GM10847 (cell line): ENCODE measurements around the gene TNKS1BP1.

Experiments
- POLR2A ChIP-seq: IDR thresholded peaks from 2 replicates; pipeline ENCODE4 v1.6.1; 2011; ENCODE audit not compliant: insufficient read length; ENCODE audit errors: extremely low read depth

The TNKS1BP1 gene

GRCh38 chr11:57276169-57276970 is 48.4 kb downstream of the TNKS1BP1 start:
- no peak for TF ChIP-seq POLR2A

DNA sequence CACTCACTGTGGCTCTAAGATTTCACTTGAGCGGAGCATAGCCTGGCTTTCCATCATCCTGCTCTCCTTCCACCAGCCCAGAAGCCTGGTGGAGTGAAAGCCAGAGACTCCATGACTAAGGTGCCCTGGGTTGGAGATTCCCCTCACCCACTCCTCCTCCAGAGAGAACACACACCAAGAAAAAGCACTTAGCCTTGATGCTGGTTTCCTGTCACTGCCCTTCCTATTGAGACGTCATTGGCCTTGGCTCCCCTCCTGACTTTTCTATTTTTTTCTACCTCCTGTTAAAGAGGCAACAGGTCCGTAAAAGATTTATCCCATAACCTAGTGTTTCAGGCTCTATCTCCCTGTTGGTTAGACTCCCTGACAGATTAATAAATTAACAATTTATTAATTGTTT is 49.2 kb downstream of the TNKS1BP1 start:
- TF ChIP-seq POLR2A: no peak

DNA sequence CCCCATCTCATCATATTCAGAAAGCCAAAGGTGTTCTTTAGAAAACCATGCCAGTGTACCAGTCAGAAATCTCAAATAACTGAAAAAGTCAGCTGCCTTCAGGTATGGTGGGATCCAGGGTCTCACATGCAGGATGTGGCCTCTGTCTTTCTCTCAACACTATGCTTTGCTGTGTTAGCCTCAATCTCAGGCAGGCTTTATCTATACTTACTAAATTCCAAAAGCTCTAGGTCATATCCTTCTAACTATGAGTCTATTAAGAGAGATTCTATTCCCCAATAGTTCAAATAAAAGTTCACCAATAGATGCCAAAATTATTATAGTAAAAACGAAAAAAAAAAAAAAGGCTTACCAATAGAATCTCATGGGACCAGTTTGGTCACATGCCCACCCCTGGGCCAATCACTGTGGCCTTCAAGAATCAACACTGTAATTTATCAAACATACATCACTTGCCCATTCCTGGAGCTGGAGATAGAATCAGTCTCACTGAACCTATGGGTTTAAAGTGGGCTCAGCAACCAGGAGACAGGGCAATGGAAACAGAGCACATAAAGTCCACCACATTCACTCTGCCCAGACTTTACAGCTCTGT is 49.8 kb downstream of the TNKS1BP1 start:
- TF ChIP-seq POLR2A: no peak

GRCh38 chr11:57273448-57274058 is 51.2 kb downstream of the TNKS1BP1 start:
- no peak for TF ChIP-seq POLR2A

DNA sequence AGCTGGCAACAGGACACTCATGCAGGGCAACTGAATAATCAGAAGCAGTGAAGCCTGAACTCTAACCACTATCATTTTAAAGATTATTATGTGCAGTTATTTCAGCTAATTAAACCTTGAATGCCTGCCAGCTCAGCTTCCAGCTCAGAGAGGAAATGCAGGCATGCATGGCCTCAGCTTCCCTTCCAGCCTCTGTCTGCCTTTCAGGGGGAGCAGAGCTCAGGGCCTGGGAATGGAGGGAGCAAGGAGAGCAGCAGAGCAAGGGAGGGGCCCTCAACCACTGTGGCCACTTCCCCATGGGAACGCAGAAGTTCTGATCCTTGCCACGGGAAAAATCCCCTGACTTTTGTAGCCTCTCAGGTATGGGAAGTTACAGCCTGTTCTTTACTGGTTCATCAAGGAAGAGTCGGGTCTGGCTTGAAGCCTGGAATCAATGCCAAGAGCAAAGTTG is 55.2 kb downstream of the TNKS1BP1 start:
- TF ChIP-seq POLR2A: no peak

DNA sequence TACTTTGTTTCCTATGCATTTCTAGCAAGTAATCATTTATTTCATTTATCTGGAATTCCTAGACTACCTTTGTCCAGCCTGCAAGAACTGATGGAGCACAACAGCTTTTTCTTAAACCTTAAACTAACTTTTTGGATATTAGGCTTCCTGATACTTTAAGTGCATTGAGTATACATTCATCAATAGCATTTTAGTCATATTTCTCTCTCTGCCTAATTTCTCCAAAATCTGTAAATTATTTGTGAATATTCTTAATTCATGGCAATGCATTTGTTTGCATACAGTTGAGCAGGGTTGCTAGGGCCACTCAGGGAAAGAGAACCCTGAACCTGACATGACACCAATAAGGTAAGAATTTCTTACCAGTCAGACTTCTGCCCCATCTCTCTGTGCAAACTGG is 58.6 kb downstream of the TNKS1BP1 start:
- TF ChIP-seq POLR2A: no peak

DNA sequence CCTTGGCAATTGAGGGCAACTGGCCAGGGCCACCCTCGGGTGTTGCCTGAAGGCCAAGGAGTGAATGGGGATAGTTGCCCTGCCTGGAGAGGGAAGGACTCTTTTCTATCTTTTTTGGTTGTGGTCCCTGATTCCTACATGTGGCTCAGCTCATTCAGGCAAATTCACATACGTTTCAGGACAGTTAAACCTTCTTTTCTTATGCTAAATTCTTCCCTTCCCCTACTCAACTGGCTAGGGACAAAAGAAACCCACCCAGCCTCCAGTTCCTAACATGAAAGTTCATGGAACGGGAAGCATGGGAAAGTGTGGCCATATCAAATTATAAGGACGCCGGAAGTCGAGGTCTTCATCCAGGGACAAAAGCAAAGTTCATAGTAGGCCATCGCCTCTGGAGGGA is 61.4 kb downstream of the TNKS1BP1 start:
- no peak for TF ChIP-seq POLR2A

DNA sequence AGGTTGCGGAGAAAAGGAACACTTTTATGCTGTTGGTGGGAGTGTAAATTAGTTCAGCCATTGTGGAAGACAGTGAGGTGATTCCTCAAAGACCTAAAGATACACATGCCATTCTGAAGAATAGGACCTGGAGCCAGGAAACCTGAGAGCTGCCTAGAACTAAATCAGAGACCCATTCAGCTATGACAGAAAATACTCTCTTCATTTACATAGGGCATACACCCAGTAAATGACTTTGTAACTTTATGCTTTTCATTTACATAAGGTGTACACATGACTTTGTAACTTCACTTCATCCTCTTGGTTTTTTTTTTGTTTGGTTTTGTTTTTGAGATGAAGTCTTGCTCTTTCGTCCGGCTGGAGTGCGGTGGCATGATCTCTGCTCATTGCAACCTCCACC is 62.6 kb downstream of the TNKS1BP1 start:
- TF ChIP-seq POLR2A: no peak

DNA sequence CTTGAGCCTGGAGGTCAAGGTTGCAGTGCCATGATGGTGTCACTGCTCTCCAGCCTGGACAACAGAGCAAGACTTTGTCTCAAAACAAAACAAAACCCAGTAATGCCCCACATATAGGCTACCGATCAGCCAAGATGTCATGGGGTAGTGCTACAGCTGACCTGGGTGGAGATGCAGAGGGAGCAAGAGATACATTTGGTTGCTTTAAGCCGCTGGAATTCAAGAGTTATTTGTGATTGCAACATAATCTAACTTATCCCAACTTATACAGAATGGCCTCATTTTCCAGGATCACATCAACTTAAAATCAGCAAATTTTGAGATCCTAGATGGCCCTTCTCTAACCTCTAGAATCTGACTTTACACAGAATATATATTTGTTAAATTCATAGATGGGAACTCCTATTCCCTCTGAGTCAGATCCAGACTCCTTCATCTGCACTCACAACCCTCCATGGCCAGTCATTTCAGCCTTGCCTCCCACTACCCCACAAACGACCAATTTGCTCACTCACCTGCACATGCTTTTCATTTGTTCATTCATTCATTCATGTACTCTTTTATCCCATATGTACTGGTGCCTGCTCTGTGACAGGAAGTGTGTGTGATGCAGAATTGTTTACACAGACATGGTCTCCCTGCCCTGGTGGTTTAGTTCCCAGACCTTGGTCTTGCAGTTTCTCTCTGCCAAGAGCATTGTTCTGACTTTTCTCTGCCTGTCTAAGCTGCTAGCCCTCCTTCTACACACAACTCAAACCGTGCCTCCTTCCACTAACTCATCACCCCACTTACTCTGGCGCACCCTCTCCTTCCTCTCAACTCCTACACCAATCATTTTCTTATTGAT is 63.6 kb downstream of the TNKS1BP1 start:
- TF ChIP-seq POLR2A: no peak

DNA sequence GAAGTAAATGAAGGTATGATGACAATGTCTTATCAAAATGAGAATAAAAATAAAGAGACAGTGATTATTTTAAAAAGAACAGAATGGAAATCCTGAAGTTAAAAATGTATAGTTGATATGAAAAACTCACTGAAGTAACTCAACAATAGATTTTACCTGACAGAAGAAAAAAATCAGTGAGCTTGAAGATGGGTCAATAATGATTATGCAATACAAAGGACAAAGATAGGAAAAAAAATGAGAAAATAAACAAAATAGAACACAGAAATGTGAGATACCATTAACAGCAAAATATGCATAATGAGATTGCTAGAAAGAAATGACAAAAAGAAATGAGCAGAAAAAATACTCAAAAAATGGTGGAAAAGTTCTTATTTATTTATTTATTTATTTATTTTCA is 68.6 kb downstream of the TNKS1BP1 start:
- TF ChIP-seq POLR2A: no peak

- TF ChIP-seq POLR2A: no peak
These were observed 69.1 kb downstream of the TNKS1BP1 start for GRCh38 chr11:57255618-57256017.

DNA sequence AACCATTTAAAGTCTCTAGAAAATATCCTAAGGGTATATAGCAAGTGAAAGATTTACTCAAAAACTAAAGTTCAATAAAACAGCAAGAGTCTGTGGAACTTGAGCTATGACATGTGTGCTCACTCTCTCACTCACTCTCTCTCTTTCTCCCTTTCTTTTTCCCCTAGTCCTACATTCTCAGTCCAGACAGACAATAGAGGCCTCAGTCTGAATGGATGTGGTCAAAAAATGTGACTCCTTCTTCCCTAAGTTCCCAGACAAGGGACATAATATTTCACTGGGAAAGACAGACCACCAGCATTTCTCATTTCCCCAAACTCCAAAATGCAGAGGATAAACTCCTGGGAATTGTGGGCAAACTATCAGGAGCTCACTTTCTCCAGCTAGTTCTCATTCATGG is 70.1 kb downstream of the TNKS1BP1 start:
- no peak for TF ChIP-seq POLR2A

- no peak for TF ChIP-seq POLR2A
These were observed 73.2 kb downstream of the TNKS1BP1 start for GRCh38 chr11:57251491-57252104.

DNA sequence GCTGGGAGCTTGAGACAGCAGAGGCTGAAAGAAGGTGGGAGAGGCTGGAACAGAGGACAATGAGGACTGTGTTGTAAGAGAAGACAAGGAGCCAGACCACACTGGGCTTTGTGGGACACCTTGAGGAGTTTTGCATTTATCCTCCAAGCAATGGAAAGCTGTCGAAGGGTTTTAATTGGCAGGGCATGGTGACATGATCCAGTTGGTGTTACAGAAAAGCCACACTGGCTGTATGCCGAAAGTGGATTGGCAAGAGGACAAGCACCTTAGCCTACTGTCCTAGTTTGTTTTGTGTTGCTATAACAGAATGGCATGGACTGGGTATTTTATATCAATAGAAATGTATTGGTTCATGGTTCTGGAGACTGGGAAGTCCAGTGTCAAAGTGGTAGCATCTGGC is 73.7 kb downstream of the TNKS1BP1 start:
- TF ChIP-seq POLR2A: no peak
